Measurements from ENCODE around the gene CMTM5.

The CMTM5 gene

DNA sequence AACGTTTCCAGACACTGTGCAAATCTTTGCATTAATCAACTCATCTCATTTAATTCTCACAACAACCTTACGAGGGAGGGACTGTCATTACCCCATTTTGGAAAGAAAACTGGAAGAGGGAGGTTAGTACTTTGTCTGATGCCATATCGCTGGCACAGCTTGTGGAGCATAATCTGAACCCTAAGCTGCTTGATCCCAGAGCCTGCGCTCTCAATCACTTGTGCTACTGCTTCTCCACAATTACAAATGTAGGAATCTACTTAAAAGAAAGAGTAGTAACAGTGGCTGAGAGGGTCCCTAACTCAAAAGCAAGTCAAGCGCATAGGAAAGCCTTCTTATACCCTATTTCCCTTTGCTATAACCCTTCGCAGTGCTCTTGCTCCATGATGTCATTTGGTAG, 15.1 kb upstream of the CMTM5 start:
- no peak for DNase-seq (ENCODE audit: low spot score)
- in situ Hi-C loops (cut with MboI; ENCODE audit: low sequenced_read_pairs, unreplicated experiment), result no loop called here

GRCh38 chr14:23362200-23362599, 14.6 kb upstream of the CMTM5 start:
- in situ Hi-C loops (cut with MboI; ENCODE audit: low sequenced_read_pairs, unreplicated experiment), result no loop called here
- no peak for DNase-seq (ENCODE audit: low spot score)
- no peak for TF ChIP-seq CTCF (IDR thresholded peaks at IDR 0.05; ENCODE audit: borderline replicate concordance, control extremely low read depth, extremely low read depth, insufficient read depth, missing control alignments)

More for the DNA sequence above, 15.1 kb upstream of the CMTM5 start:
- TF ChIP-seq CTCF (IDR thresholded peaks at IDR 0.05; ENCODE audit: borderline replicate concordance, control extremely low read depth, extremely low read depth, insufficient read depth, missing control alignments), result no peak

DNA sequence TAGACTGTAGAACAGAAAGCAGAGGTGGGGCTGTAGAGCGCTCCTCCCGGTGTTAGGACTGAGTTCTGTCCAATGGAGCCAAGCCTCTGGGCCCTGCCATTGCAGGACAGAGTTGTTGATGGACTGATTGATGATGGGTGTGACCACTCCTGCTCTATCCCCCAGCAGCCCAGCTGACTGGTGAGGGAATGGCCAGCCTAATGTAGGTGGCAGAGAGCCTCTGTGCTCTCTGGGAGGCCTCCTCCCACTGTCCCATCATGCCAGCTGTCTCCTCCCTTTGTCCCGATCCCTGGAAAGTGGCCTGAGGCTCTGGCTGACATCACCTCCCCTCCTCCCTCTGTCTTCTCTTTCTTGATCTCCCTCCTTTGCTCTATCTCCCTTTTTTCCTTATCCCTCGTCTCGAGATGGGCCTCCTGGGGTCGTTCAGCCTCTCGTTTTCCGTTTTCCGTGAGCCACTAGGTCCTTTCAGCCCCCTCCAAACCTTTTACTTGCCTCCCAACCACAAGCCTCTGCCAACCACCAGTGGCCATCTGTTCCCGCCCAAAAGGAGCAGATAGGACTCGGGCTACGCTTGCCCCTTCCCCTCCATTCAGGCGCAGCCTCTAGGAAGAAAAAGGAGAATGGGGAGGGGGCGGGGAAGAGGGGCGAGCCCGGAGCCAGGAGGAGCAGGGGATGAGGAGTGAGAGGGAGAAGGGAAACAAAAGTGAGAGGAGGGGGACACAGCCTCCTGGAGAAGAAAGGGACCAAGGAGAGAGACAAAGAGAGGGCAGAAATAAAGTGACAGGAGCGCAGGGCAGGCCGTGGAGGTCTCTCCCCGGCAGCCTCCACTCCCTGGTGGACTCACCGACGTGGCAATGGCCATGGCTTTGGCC, 12.4 kb upstream of the CMTM5 start:
- in situ Hi-C loops (cut with MboI; ENCODE audit: low sequenced_read_pairs, unreplicated experiment), result no loop called here
- DNase-seq (ENCODE audit: low spot score), result no peak

DNA sequence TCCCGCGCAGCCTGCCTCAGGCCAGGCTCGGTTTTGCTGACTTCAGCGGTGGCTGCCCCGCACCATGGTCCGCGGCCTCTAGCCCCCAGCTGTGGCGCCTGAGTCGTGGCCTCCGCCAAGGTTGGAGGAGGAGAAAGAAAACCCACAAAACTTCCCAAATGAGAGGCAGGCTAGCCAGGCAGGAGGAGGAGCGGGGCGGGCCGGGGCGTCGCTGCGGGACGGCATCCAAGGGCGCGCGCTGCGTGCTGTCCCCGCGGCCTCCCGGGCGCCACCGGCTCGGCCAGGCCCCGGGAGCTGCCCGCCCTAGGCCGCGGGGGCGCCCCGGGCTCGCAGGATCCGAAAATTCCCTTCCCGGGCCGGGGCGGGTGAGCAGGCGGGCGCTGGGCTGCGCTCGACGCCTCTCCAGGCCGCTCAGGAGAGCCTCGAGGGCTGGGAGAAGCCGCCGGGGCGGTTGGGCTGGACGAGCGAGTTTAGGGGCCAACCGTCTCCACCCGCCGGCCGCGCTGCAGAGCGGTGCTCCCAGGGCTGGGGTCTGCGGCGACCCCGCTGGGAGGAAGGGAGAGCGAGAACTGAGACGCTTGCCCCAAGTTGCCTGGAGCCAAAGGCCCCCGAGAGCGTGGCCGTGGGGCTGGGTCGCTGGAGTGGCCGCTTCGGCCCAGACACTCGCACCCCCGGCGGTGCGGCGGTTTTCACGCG, 11.7 kb upstream of the CMTM5 start, which contains the start of gene EFS:
TSS of gene EFS (minus strand) at position 137 of the 696 bp plus-strand sequence. CDS start 147 bp downstream, outside the sequence.
- TF ChIP-seq CTCF (IDR thresholded peaks at IDR 0.05; ENCODE audit: borderline replicate concordance, control extremely low read depth, extremely low read depth, insufficient read depth, missing control alignments), result no peak
- DNase-seq (ENCODE audit: low spot score), result no peak
- in situ Hi-C loops (cut with MboI; ENCODE audit: low sequenced_read_pairs, unreplicated experiment), result no loop called here

More for the DNA sequence above, 12.4 kb upstream of the CMTM5 start:
- TF ChIP-seq CTCF (IDR thresholded peaks at IDR 0.05; ENCODE audit: borderline replicate concordance, control extremely low read depth, extremely low read depth, insufficient read depth, missing control alignments), result no peak

DNA sequence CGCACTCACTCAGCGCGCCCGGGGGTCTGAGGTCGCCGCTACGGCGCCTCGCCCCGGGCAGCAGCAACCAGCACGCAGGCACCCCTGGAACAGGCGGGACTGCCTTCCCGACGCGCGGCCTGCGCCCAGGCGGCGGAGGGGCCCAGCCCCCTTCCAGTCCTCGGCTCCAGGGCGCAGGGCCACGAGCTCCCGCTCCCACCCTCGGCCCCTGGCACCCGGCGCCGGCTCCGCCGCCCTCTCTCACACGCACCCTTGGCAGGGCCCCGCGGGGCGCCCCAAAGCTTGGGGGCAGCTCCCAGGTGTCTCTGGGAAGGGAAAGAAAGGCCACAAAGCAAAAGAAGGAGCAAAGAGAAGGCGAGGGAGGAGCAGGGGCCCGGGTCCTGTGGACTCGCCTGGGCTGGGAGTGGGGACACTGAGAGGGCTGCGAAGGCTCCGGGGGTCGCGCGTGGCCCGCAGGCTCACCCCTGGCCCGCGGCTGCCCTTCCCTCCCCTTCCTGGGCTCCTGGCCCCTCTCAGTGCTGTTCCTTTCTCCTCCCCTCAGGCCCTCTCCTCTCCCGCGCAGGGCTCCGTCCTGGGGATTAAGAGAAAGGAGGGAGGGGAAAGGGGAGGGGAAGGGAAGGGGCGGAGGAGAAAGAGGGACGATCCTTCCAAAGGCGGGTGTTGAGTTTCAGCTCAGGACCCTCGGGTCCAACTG, 11.0 kb upstream of the CMTM5 start:
- TF ChIP-seq CTCF (IDR thresholded peaks at IDR 0.05; ENCODE audit: borderline replicate concordance, control extremely low read depth, extremely low read depth, insufficient read depth, missing control alignments), result no peak
- DNase-seq (ENCODE audit: low spot score), result no peak
- in situ Hi-C loops (cut with MboI; ENCODE audit: low sequenced_read_pairs, unreplicated experiment), result no loop called here

GRCh38 chr14:23366426-23366921, 10.4 kb upstream of the CMTM5 start:
- no peak for DNase-seq (ENCODE audit: low spot score)
- TF ChIP-seq CTCF (IDR thresholded peaks at IDR 0.05; ENCODE audit: borderline replicate concordance, control extremely low read depth, extremely low read depth, insufficient read depth, missing control alignments), result no peak
- in situ Hi-C loops (cut with MboI; ENCODE audit: low sequenced_read_pairs, unreplicated experiment), result no loop called here
